DOHH2 (cell line): ENCODE results near the gene VTI1A.
"Not testable (repeated sequence)": the region's sequence is repeated elsewhere in the genome, so short reads cannot be mapped to it uniquely, and the experiment has no call there.

Experiments
- H3F3A ChIP-seq: fragments of 200-600 bp; sonication (generic), shearing (Covaris generic); 2 replicates; pipeline ENCODE4 v1.6.0; 2016; ENCODE audit warnings: antibody characterized with exemption, mild to moderate bottlenecking; ENCODE audit not compliant: control insufficient read depth, insufficient read depth
- H3K27ac ChIP-seq: fragments of 200-600 bp; sonication (generic); 2 replicates; pipeline ENCODE4 v1.5.1; 2014; ENCODE audit warnings: low read depth, mild to moderate bottlenecking, low read length, moderate library complexity
- H3K27me3 ChIP-seq: fragments of 200-600 bp; sonication (generic); 2 replicates; pipeline ENCODE4 v1.6.1; 2014; ENCODE audit warnings: mild to moderate bottlenecking, low read length, mixed read lengths; ENCODE audit not compliant: control insufficient read depth
- H3K36me3 ChIP-seq: fragments of 200-600 bp; sonication (generic); 2 replicates; pipeline ENCODE4 v1.6.1; 2014; ENCODE audit warnings: mild to moderate bottlenecking, low read length, moderate library complexity, mixed read lengths; ENCODE audit not compliant: control insufficient read depth
- H3K4me1 ChIP-seq: fragments of 200-600 bp; sonication (generic); 2 replicates; pipeline ENCODE4 v1.6.1; 2014; ENCODE audit warnings: mild to moderate bottlenecking, low read length, mixed read lengths; ENCODE audit not compliant: control insufficient read depth
- H3K4me2 ChIP-seq: fragments of 200-600 bp; sonication (generic); 2 replicates; pipeline ENCODE4 v1.6.0; 2014; ENCODE audit warnings: mild to moderate bottlenecking, low read length, moderate library complexity
- H3K4me3 ChIP-seq: fragments of 200-600 bp; sonication (generic); 2 replicates; pipeline ENCODE4 v1.5.1; 2014; ENCODE audit warnings: mild to moderate bottlenecking, low read length, mixed read lengths
- H3K79me2 ChIP-seq: fragments of 200-600 bp; sonication (generic); 2 replicates; pipeline ENCODE4 v1.6.1; 2014; ENCODE audit warnings: mild to moderate bottlenecking, low read length, mixed read lengths; ENCODE audit not compliant: control insufficient read depth
- H3K9me2 ChIP-seq: fragments of 200-600 bp; sonication (generic); replicated peaks from 2 replicates; pipeline ENCODE4 v1.6.1; 2014; ENCODE audit warnings: mild to moderate bottlenecking, low read length, mixed read lengths; ENCODE audit not compliant: control insufficient read depth
- H3K9me3 ChIP-seq: fragments of 200-600 bp; sonication (generic); 2 replicates; pipeline ENCODE4 v1.6.1; 2014; ENCODE audit warnings: antibody characterized with exemption, low read length, mixed read lengths; ENCODE audit not compliant: control insufficient read depth, insufficient read depth
- H4K20me1 ChIP-seq: fragments of 200-600 bp; sonication (generic); 2 replicates; pipeline ENCODE4 v1.6.0; 2014; ENCODE audit warnings: low read depth, mild to moderate bottlenecking, antibody characterized with exemption, low read length, moderate library complexity; ENCODE audit not compliant: control insufficient read depth, insufficient read depth
- CTCF ChIP-seq: fragments of 200-600 bp; sonication (generic); IDR thresholded peaks from one replicate; pipeline ENCODE4 v1.5.1; 2014; ENCODE audit warnings: antibody characterized with exemption, mild to moderate bottlenecking, low read depth, low read length; ENCODE audit not compliant: poor library complexity, severe bottlenecking
- EZH2phosphoT487 ChIP-seq: fragments of 200-600 bp; sonication (generic); IDR thresholded peaks from 2 replicates; pipeline ENCODE4 v1.6.1; 2017; ENCODE audit warnings: borderline replicate concordance, mild to moderate bottlenecking, antibody characterized with exemption, low read length, moderate library complexity, mixed read lengths

The VTI1A gene

DNA sequence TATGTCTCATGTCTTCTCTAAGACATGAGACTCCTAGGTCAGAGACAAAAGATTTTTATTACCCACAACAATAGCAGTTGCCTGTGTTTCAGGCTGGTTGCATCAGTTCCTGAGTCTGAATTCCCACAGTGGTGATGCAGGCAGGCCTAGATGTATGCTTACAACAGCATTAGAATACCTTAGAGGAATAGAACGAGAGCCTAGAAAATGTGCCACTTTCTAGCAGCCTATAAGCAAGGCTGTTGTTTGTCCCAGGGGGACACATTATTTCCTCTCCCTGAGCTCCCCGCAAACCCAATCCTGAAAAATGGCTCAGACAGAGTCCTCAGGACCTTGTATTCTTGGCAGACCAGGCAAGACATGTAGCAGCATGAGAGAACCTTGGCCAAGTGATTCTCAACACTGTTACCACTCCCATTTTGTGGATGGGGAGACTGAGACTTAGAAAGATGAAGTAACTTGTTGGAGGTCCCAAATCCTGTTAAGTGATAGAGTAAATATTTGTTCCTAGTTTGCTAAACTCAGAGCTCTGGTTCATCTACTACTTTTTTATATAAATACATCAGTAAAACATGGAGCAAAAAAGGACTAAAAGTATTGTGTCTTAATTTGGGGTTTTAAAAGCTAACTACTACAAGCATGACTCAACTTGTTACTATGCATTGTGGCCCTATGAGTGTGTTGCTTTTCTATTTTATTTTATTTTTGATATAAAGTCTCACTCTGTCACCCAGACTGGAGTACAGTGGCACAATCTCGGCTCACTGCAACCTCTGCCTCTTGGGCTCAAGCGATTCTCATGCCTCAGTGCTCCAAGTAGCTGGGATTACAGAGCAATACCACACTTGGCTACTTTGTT, 14.2 kb downstream of the VTI1A start:
- Histone ChIP-seq H3K79me2 (peaks cover 16% of the 10 kb centered on the region), H3K4me1 (no peaks in the 10 kb centered on the region), H4K20me1 (no peaks in the 10 kb centered on the region), H3K27me3 (no peaks in the 10 kb centered on the region), H3F3A (no peaks in the 10 kb centered on the region), H3K9me2 (no peaks in the 10 kb centered on the region), H3K9me3 (no peaks in the 10 kb centered on the region), H3K4me2 (no peak overlapping the region), H3K27ac (no peak overlapping the region), H3K4me3 (no peak overlapping the region), H3K36me3 (peaks cover 29% of the 10 kb centered on the region)
- no peak for TF ChIP-seq CTCF
- no peak for TF ChIP-seq EZH2phosphoT487

DNA sequence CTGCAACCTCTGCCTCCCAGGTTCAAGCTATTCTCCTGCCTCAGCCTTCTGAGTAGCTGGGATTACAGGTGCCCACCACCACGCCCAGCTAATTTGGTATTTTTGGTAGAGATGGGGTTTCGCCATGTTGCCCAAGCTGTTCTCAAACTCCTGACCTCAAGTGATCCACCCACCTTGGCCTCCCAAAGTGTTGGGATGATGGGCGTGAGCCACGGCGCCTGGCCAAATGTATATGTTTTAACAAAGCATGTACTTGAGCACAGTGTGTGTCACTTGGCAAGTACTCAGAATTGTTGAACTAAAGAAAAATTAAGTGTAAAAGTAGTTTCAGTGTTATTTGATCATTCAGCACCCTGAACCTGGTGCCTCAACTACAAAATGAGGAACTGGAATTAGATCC, 17.1 kb downstream of the VTI1A start:
- H3K9me2 ChIP-seq, H3K79me2 ChIP-seq, H3K4me2 ChIP-seq, H3K9me3 ChIP-seq, H3K27ac ChIP-seq, H3K27me3 ChIP-seq, H3K4me3 ChIP-seq, H3K4me1 ChIP-seq, H4K20me1 ChIP-seq, H3F3A ChIP-seq: not testable (repeated sequence)
- peaks cover 34% of the 10 kb centered on the region for H3K36me3 ChIP-seq

DNA sequence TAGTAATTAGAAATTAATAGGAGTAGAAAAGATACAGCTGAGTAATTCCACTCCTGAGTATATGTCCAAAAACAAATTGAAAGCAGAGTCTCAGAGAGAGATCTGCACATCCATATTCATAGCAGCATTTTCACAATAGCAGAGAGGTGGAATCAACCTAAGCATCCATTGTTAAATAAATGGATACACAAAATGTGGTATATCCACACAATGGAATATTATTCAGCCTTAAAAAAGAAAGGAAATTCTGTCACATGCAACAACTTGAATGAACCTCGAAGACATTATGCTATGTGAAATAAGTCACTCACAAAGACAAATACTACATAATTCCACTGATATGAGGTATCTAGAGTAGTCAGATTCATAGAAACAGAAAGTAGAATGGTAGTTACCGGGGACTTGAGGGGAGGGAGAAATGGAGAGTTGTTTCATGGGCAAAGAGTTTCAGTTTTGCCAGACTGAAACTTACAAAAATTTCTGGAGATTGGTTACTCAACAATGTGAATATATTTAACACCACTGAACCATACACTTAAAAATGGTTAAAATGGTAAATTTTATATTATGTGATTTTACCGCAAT, 18.4 kb downstream of the VTI1A start:
- Histone ChIP-seq H3K36me3 (peaks cover 34% of the 10 kb centered on the region), H3K4me1 (no peaks in the 10 kb centered on the region), H4K20me1 (no peaks in the 10 kb centered on the region; the same call in 1 of the 2 replicates), H3K4me3 (no peak overlapping the region), H3K9me2 (no peaks in the 10 kb centered on the region), H3K27me3 (no peaks in the 10 kb centered on the region), H3F3A (no peaks in the 10 kb centered on the region), H3K9me3 (no peaks in the 10 kb centered on the region), H3K4me2 (no peak overlapping the region), H3K27ac (no peak overlapping the region), H3K79me2 (no peaks in the 10 kb centered on the region)
- no peak for TF ChIP-seq EZH2phosphoT487
- TF ChIP-seq CTCF: no peak

- H3K4me3 ChIP-seq: no peak overlapping the region
Observed at GRCh38 chr10:112466802-112467201, 19.8 kb downstream of the VTI1A start.

More at GRCh38 chr10:112466802-112467201, 19.8 kb downstream of the VTI1A start:
- H3K4me2 ChIP-seq: no peak overlapping the region
- H3K36me3 ChIP-seq: peaks cover 29% of the 10 kb centered on the region
- no peaks in the 10 kb centered on the region for H3K27me3 ChIP-seq
- H3F3A ChIP-seq: no peaks in the 10 kb centered on the region
- no peaks in the 10 kb centered on the region for H3K9me3 ChIP-seq
- no peaks in the 10 kb centered on the region for H3K4me1 ChIP-seq
- no peaks in the 10 kb centered on the region for H3K79me2 ChIP-seq
- H3K27ac ChIP-seq: no peak overlapping the region
- no peaks in the 10 kb centered on the region; the same call in 1 of the 2 replicates for H4K20me1 ChIP-seq
- TF ChIP-seq EZH2phosphoT487 (no peak), CTCF (no peak)
- no peaks in the 10 kb centered on the region for H3K9me2 ChIP-seq
